Activated naive CD4-positive, alpha-beta T cell treated with anti-CD3 and anti-CD28 coated beads for 36 hours (primary cell): ENCODE results near the gene FAT1. TPM values are rescaled to one million over a fixed set of nuclear protein-coding genes. Genes with fewer than 3 reads are reported as not detected.
"Not testable (repeated sequence)": the region's sequence is repeated elsewhere in the genome, so short reads cannot be mapped to it uniquely, and the experiment has no call there.

ENCODE experiments used
- CTCF ChIA-PET: fragments of 350-600 bp; sonication (Branson Sonifier 250); formaldehyde crosslinking; loops from one replicate; lab custom pipeline; 2021; ENCODE audit warnings: antibody characterized with exemption; lab: Charles Lee
- DNase-seq: peaks from one replicate; pipeline ENCODE4 v3.0.0-alpha.2; 2020
- H3K27ac Mint-ChIP-seq: one replicate; pipeline ENCODE4 v1.8.0; 2021; ENCODE audit warnings: mild to moderate bottlenecking, mixed read lengths
- H3K27me3 Mint-ChIP-seq: one replicate; pipeline ENCODE4 v1.8.0; 2021; ENCODE audit warnings: low read depth, mixed read lengths
- H3K36me3 Mint-ChIP-seq: one replicate; pipeline ENCODE4 v1.8.0; 2021; ENCODE audit warnings: low read depth, mixed read lengths
- H3K4me1 Mint-ChIP-seq: one replicate; pipeline ENCODE4 v1.8.0; 2021; ENCODE audit warnings: low read depth, mixed read lengths
- H3K4me3 Mint-ChIP-seq: one replicate; pipeline ENCODE4 v1.8.0; 2021; ENCODE audit warnings: mild to moderate bottlenecking, moderate library complexity, mixed read lengths
- H3K9me3 Mint-ChIP-seq: one replicate; pipeline ENCODE4 v1.8.0; 2021; ENCODE audit warnings: mixed read lengths
- intact Hi-C: fragments of 100-400 bp; cut with micrococcal nuclease; formaldehyde crosslinking; loops from one replicate; pipeline ENCODE4 v1.15.1; 2023
- total RNA-seq, 2 experiments: library from RNA; stranded (reverse); gene quantifications; one replicate each; pipeline ENCODE4 v1.2.3, GENCODE V29; 2021

Gene FAT1
- total RNA-seq, 2 experiments from 2014 or later = 0.02 to 0.43 TPM

GRCh38 chr4:186684889-186685309 is 38.8 kb downstream of the FAT1 start:
- H3K36me3 Mint-ChIP-seq = no peaks in the 10 kb centered on the region
- H3K27ac Mint-ChIP-seq = no peak overlapping the region
- no peaks in the 10 kb centered on the region for H3K4me1 Mint-ChIP-seq
- no peak for DNase-seq
- peaks cover 2% of the 10 kb centered on the region for H3K9me3 Mint-ChIP-seq
- intact Hi-C loops = no loop called here
- H3K27me3 Mint-ChIP-seq = no peaks in the 10 kb centered on the region
- CTCF ChIA-PET = no interaction called here
- no peak overlapping the region for H3K4me3 Mint-ChIP-seq

GRCh38 chr4:186684220-186684619 is 39.4 kb downstream of the FAT1 start:
- Mint-ChIP-seq H3K27me3 (no peaks in the 10 kb centered on the region), H3K4me1 (no peaks in the 10 kb centered on the region), H3K27ac (no peak overlapping the region), H3K4me3 (no peak overlapping the region), H3K9me3 (peaks cover 2% of the 10 kb centered on the region), H3K36me3 (no peaks in the 10 kb centered on the region)
- no peak for DNase-seq
- CTCF ChIA-PET = interaction anchor here (1.0 kb wide), 1 partner anchor 8 kb away, joined by 5 read pairs; no protein-coding TSS in a partner anchor
- intact Hi-C loops = no loop called here

GRCh38 chr4:186680641-186681040 is 43.0 kb downstream of the FAT1 start:
- CTCF ChIA-PET = no interaction called here
- no peaks in the 10 kb centered on the region for H3K9me3 Mint-ChIP-seq
- intact Hi-C loops = no loop called here
- H3K36me3 Mint-ChIP-seq = no peaks in the 10 kb centered on the region
- no peak overlapping the region for H3K27ac Mint-ChIP-seq
- H3K4me3 Mint-ChIP-seq = no peak overlapping the region
- H3K4me1 Mint-ChIP-seq = no peaks in the 10 kb centered on the region
- H3K27me3 Mint-ChIP-seq = no peaks in the 10 kb centered on the region
- DNase-seq = no peak

- Mint-ChIP-seq H3K27ac (no peak overlapping the region), H3K9me3 (no peaks in the 10 kb centered on the region), H3K4me1 (no peaks in the 10 kb centered on the region), H3K36me3 (no peaks in the 10 kb centered on the region), H3K4me3 (no peak overlapping the region), H3K27me3 (no peaks in the 10 kb centered on the region)
- intact Hi-C loops = no loop called here
- CTCF ChIA-PET = no interaction called here
- no peak for DNase-seq
Measured at GRCh38 chr4:186676531-186677161, 47.0 kb downstream of the FAT1 start.

- no peaks in the 10 kb centered on the region for H3K36me3 Mint-ChIP-seq
- no peaks in the 10 kb centered on the region for H3K4me1 Mint-ChIP-seq
- intact Hi-C loops = no loop called here
- H3K27ac Mint-ChIP-seq = no peak overlapping the region
- H3K9me3 Mint-ChIP-seq = no peaks in the 10 kb centered on the region
- no peak for DNase-seq
- CTCF ChIA-PET = no interaction called here
- peaks cover 4% of the 10 kb centered on the region for H3K27me3 Mint-ChIP-seq
- no peak overlapping the region for H3K4me3 Mint-ChIP-seq
Measured at GRCh38 chr4:186669735-186670134, 53.9 kb downstream of the FAT1 start.

- CTCF ChIA-PET = no interaction called here
- no peaks in the 10 kb centered on the region for H3K36me3 Mint-ChIP-seq
- no peaks in the 10 kb centered on the region for H3K9me3 Mint-ChIP-seq
- no peaks in the 10 kb centered on the region for H3K4me1 Mint-ChIP-seq
- no peak overlapping the region for H3K4me3 Mint-ChIP-seq
- peaks cover 4% of the 10 kb centered on the region for H3K27me3 Mint-ChIP-seq
- no peak for DNase-seq
- intact Hi-C loops = no loop called here
- no peak overlapping the region for H3K27ac Mint-ChIP-seq
Measured at GRCh38 chr4:186669159-186669731, 54.4 kb downstream of the FAT1 start.

- no peak overlapping the region for H3K4me3 Mint-ChIP-seq
- CTCF ChIA-PET = no interaction called here
- intact Hi-C loops = no loop called here
- H3K27ac Mint-ChIP-seq = no peak overlapping the region
- no peak for DNase-seq
- no peaks in the 10 kb centered on the region for H3K36me3 Mint-ChIP-seq
- H3K4me1 Mint-ChIP-seq = no peaks in the 10 kb centered on the region
- H3K27me3 Mint-ChIP-seq = peaks cover 4% of the 10 kb centered on the region
- H3K9me3 Mint-ChIP-seq = no peaks in the 10 kb centered on the region
Measured at GRCh38 chr4:186666750-186667149, 56.9 kb downstream of the FAT1 start.

GRCh38 chr4:186666252-186666651 is 57.4 kb downstream of the FAT1 start:
- Mint-ChIP-seq H3K9me3 (no peaks in the 10 kb centered on the region), H3K36me3 (no peaks in the 10 kb centered on the region), H3K27me3 (peaks cover 4% of the 10 kb centered on the region), H3K4me3 (no peak overlapping the region), H3K27ac (no peak overlapping the region), H3K4me1 (no peaks in the 10 kb centered on the region)
- intact Hi-C loops = no loop called here
- no peak for DNase-seq
- CTCF ChIA-PET = no interaction called here

GRCh38 chr4:186660403-186660802 is 63.3 kb downstream of the FAT1 start:
- H3K36me3 Mint-ChIP-seq = no peaks in the 10 kb centered on the region
- no peak overlapping the region for H3K4me3 Mint-ChIP-seq
- H3K4me1 Mint-ChIP-seq = no peaks in the 10 kb centered on the region
- no peak overlapping the region for H3K27ac Mint-ChIP-seq
- no peaks in the 10 kb centered on the region for H3K27me3 Mint-ChIP-seq
- intact Hi-C loops = no loop called here
- no peak for DNase-seq
- H3K9me3 Mint-ChIP-seq = no peaks in the 10 kb centered on the region
- CTCF ChIA-PET = no interaction called here

- intact Hi-C loops = no loop called here
- H3K4me3 Mint-ChIP-seq = no peak overlapping the region
Measured at GRCh38 chr4:186659935-186660334, 63.7 kb downstream of the FAT1 start.

GRCh38 chr4:186659456-186659855 is 64.2 kb downstream of the FAT1 start:
- DNase-seq, H3K36me3 Mint-ChIP-seq, H3K9me3 Mint-ChIP-seq, H3K27me3 Mint-ChIP-seq, CTCF ChIA-PET, H3K4me1 Mint-ChIP-seq, H3K4me3 Mint-ChIP-seq, intact Hi-C loops, H3K27ac Mint-ChIP-seq: not testable (repeated sequence)

More at GRCh38 chr4:186659935-186660334, 63.7 kb downstream of the FAT1 start:
- Mint-ChIP-seq H3K9me3 (no peaks in the 10 kb centered on the region), H3K27me3 (no peaks in the 10 kb centered on the region), H3K36me3 (no peaks in the 10 kb centered on the region), H3K4me1 (no peaks in the 10 kb centered on the region), H3K27ac (no peak overlapping the region)
- no peak for DNase-seq
- CTCF ChIA-PET = no interaction called here

GRCh38 chr4:186658657-186659056 is 65.0 kb downstream of the FAT1 start:
- CTCF ChIA-PET = no interaction called here
- intact Hi-C loops = no loop called here
- no peak overlapping the region for H3K27ac Mint-ChIP-seq
- H3K27me3 Mint-ChIP-seq = no peaks in the 10 kb centered on the region
- no peaks in the 10 kb centered on the region for H3K9me3 Mint-ChIP-seq
- H3K4me3 Mint-ChIP-seq = no peak overlapping the region
- H3K4me1 Mint-ChIP-seq = no peaks in the 10 kb centered on the region
- no peaks in the 10 kb centered on the region for H3K36me3 Mint-ChIP-seq
- DNase-seq = no peak

GRCh38 chr4:186657764-186658163 is 65.9 kb downstream of the FAT1 start:
- Mint-ChIP-seq H3K9me3 (no peaks in the 10 kb centered on the region), H3K27me3 (no peaks in the 10 kb centered on the region), H3K4me3 (no peak overlapping the region), H3K4me1 (no peaks in the 10 kb centered on the region), H3K36me3 (no peaks in the 10 kb centered on the region), H3K27ac (no peak overlapping the region)
- intact Hi-C loops = no loop called here
- CTCF ChIA-PET = no interaction called here
- no peak for DNase-seq
